ENCODE results near the gene AGBL5. TPM values are rescaled to one million over a fixed set of nuclear protein-coding genes. Genes with fewer than 3 reads are reported as not detected.

Gene AGBL5, protein sequence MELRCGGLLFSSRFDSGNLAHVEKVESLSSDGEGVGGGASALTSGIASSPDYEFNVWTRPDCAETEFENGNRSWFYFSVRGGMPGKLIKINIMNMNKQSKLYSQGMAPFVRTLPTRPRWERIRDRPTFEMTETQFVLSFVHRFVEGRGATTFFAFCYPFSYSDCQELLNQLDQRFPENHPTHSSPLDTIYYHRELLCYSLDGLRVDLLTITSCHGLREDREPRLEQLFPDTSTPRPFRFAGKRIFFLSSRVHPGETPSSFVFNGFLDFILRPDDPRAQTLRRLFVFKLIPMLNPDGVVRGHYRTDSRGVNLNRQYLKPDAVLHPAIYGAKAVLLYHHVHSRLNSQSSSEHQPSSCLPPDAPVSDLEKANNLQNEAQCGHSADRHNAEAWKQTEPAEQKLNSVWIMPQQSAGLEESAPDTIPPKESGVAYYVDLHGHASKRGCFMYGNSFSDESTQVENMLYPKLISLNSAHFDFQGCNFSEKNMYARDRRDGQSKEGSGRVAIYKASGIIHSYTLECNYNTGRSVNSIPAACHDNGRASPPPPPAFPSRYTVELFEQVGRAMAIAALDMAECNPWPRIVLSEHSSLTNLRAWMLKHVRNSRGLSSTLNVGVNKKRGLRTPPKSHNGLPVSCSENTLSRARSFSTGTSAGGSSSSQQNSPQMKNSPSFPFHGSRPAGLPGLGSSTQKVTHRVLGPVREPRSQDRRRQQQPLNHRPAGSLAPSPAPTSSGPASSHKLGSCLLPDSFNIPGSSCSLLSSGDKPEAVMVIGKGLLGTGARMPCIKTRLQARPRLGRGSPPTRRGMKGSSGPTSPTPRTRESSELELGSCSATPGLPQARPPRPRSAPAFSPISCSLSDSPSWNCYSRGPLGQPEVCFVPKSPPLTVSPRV
- total RNA-seq: 10 to 100 TPM in 2 of 4 donors, 1 to 10 TPM in 2; 6.8 to 14.4 (median 10.3) TPM

DNA sequence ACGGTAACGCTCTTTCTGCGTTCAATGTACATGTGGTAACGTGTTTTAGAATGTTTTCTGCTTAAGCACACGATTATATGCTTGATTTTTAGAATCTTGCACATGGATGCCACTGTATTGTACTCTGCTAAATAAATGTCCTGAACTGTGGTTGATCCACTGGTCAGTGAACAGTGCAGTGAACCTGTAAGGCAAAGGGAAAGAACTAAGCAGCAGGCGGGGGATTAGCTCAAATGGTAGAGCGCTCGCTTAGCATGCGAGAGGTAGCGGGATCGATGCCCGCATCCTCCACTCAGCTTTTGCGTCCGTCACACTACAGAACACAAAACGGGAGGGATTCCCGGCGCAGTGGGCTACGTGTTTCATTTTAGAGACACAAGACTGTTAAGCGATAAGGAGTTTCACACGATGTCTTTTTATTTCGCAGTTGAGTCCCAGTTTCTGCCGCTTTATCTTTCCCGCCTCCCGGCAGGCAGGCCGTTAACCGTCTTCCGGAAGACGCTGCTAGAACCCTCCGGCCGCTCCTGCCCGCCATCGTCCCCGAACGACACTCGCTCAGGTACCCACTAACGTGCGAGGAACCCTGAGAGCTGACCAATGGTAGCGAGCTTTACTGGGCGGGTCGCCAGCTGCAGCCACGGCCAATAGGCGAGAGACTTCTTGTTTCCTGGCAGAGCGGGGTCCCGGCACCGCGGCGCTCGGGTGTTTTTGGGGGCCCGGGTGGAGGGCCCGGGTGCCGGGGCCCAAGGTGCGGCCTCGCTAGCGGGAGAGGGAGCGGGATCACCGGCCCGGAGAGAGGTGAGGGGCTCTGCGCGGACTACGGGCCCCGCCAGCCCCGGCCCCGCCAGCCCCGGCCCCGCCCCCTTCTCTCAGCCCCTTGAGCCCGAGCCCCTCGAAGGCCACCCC, at the start of gene AGBL5:
TSS of gene AGBL5 (plus strand) at position 673 of the 906 bp plus-strand sequence. CDS start 1,291 bp downstream, outside the sequence.
- ATAC-seq (ENCODE audit: low FRiP score) (peak; percentile 84), DNase-seq (ENCODE audit: low spot score) (peak; percentile 93)
- TF ChIP-seq, protein P1, sequence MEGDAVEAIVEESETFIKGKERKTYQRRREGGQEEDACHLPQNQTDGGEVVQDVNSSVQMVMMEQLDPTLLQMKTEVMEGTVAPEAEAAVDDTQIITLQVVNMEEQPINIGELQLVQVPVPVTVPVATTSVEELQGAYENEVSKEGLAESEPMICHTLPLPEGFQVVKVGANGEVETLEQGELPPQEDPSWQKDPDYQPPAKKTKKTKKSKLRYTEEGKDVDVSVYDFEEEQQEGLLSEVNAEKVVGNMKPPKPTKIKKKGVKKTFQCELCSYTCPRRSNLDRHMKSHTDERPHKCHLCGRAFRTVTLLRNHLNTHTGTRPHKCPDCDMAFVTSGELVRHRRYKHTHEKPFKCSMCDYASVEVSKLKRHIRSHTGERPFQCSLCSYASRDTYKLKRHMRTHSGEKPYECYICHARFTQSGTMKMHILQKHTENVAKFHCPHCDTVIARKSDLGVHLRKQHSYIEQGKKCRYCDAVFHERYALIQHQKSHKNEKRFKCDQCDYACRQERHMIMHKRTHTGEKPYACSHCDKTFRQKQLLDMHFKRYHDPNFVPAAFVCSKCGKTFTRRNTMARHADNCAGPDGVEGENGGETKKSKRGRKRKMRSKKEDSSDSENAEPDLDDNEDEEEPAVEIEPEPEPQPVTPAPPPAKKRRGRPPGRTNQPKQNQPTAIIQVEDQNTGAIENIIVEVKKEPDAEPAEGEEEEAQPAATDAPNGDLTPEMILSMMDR (IDR thresholded peaks at IDR 0.05): no peak

DNA sequence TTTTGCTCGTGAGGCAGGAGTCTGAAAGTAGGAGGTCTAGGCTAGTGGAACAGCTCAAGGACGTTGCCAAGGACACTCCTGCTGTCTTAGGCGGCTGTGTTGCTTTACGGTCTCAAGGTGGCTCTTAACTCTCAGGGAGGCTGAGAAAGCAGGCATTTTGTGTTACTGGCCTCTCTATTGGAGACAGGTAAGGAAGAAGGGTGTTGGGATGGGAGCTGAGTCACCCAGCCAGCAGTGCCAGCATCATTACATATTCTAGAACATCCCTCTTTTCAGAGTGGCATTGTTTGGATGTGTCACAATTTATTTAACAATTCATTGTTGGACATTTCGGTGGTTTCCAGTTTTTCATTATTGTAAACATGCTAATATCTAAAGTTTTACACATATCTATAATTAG, 49.5 kb upstream of the AGBL5 start:
- TF ChIP-seq, protein P1 (IDR thresholded peaks at IDR 0.05): no peak
- ATAC-seq (ENCODE audit: low FRiP score): no peak
- DNase-seq (ENCODE audit: low spot score): no peak

DNA sequence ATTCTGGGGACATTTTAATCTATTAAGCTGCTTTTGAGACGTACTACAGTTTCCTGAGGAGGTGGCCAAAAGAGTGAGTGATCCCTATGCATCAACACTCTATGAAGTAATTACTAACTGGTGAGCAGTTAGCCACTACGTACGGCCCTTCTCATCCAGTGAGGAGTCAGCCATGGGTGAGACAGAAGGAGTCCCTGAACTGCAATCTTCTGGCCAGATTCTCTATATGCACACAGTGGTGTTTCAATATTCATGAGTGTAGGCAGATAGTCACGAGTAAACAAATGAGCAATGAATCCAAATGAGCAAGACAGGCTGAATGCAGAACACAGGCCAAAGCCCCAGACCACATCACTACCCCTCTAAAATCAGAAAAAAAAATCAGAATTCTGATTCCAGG, 48.5 kb upstream of the AGBL5 start:
- TF ChIP-seq, protein P1 (IDR thresholded peaks at IDR 0.05): no peak
- ATAC-seq (ENCODE audit: low FRiP score) (no peak), DNase-seq (ENCODE audit: low spot score) (no peak)

DNA sequence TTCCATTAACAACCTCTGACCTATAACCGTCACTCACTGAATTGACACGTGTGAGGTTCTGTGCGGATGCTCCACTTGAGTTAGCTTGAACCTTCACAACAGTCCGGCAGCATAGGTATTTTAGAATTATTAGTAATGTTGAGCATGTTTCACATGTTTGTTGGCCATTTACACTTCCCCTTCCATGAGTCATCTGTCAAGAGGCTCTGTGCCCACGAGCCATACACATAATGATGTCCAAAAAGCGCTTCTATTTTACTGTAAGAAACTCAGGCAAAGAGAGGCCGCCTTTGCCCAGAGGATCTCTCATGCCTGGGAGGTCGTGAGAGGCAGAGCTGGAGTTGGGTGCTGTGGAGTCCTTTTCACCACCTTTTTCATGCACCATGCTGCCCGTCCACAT, 47.6 kb upstream of the AGBL5 start:
- TF ChIP-seq, protein P1 (IDR thresholded peaks at IDR 0.05): no peak
- no peak for DNase-seq (ENCODE audit: low spot score)
- ATAC-seq (ENCODE audit: low FRiP score): no peak

DNA sequence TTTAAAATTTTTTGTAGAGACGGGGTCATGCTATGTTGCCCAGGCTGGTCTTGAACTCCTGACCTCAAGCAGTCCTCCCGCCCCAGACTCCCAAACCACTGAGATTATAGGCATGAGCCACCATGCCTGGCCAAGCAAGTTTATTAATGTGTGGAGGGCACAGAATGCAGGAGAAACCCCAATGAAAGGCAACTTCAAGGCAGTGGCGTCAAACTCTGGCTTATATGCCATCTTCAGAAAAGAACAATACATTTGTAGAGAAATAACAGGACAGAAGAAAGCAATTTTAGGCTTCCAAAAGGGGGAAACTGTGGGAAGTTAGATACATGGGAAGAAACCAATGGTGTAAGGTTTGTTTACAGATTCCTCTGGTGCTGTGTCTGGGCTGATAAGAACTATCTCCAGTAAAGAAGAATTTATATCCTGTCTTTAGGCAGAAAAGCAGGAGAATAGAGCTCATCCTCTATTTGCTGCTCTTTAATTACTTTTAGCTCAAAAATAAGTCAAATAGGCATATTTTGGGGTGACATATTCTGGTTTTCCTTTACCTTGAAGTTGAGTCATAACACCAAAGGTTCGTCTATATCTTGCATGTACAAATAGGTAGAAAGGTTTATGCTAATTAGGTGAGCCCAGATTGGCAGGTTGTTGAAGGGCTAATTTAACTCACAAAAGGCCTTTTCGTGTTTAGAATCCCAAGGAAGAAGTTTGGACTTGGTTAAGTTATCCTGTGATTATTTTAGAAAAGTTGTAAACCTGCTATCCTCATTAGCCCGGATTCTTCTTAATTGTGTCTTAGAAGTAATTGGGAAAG, 44.7 kb upstream of the AGBL5 start:
- DNase-seq (ENCODE audit: low spot score): no peak
- ATAC-seq (ENCODE audit: low FRiP score): no peak
- TF ChIP-seq, protein P1 (IDR thresholded peaks at IDR 0.05): no peak

Measured in omental fat pad (tissue), 4 donors.